Measurements from ENCODE around the gene APOO. TPM values are rescaled to one million over a fixed set of nuclear protein-coding genes. Genes with fewer than 3 reads are reported as not detected.

Gene APOO
- total RNA-seq, 1 experiment from 2014 or later = 42.3 TPM

GRCh38 chrX:23890933-23891332 is 16.8 kb downstream of the APOO start:
- Histone ChIP-seq H3K36me3 (ENCODE audit: low read depth) (no peaks in the 10 kb centered on the region), H3K79me2 (ENCODE audit: low read depth) (no peaks in the 10 kb centered on the region), H3K27ac (no peak overlapping the region), H3K9me2 (ENCODE audit: insufficient read depth) (no peaks in the 10 kb centered on the region), H3K4me3 (no peak overlapping the region), H3K9me3 (ENCODE audit: insufficient read depth, low read depth) (no peaks in the 10 kb centered on the region), H4K20me1 (ENCODE audit: insufficient read depth) (no peaks in the 10 kb centered on the region), H3F3A (ENCODE audit: insufficient read depth, low read depth) (no peaks in the 10 kb centered on the region), H3K27me3 (ENCODE audit: insufficient read depth, low read depth) (no peaks in the 10 kb centered on the region), H3K4me1 (replicated peaks; ENCODE audit: insufficient read depth) (no peaks in the 10 kb centered on the region), H3K4me2 (no peak overlapping the region), H2AFZ (no peak overlapping the region)
- TF ChIP-seq CTCF (conservative IDR thresholded peaks at IDR 0.05) (no peak), EZH2 (IDR thresholded peaks at IDR 0.05; ENCODE audit: low read depth) (no peak)
- POLR2A ChIA-PET (ENCODE audit: unreplicated experiment) = no interaction called here
- intact Hi-C loops (cut with micrococcal nuclease; ENCODE audit: unreplicated experiment) = no loop called here
- no peak for DNase-seq
- CTCF ChIA-PET = no interaction called here
- no TSS peak for BruUV-seq (replicated peaks)

DNA sequence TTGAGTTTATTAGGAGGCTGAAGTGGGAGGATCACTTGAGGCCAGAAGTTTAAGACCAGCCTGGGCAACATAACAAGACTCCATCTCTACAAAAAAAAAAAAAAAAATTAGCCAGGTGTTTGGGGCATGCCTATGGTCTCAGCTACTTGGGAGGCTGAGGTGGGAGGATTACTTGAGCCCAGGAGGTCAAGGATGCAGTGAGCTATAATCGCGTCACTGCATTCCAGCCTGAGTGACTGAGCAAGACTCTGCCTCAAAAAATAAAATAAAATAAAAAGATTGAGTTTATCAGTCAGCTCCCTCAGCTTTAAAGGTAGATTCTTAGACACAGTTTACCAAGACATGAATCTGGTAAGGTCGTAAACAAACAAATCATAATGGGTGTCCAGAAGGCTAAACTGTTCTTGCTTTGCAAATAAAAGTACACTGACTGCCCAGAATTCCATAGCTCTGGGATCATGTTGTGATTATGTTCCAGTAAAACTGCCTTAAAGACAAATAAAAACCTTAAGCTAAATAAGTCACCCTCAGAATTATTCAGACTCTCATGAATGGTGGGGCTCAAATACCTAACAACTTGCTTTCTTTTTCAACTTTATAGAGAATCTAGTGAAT is 18.7 kb downstream of the APOO start:
- Histone ChIP-seq H3K36me3 (ENCODE audit: low read depth) (no peaks in the 10 kb centered on the region), H3K9me3 (ENCODE audit: insufficient read depth, low read depth) (no peaks in the 10 kb centered on the region), H2AFZ (no peak overlapping the region), H4K20me1 (ENCODE audit: insufficient read depth) (no peaks in the 10 kb centered on the region), H3F3A (ENCODE audit: insufficient read depth, low read depth) (no peaks in the 10 kb centered on the region), H3K9me2 (ENCODE audit: insufficient read depth) (no peaks in the 10 kb centered on the region), H3K4me2 (0 out of 2 replicates have a peak overlapping the region, but pooled peaks have one; percentile 19), H3K4me3 (no peak overlapping the region), H3K27me3 (ENCODE audit: insufficient read depth, low read depth) (no peaks in the 10 kb centered on the region), H3K27ac (0 out of 2 replicates have a peak overlapping the region, but pooled peaks have one; percentile 27), H3K79me2 (ENCODE audit: low read depth) (no peaks in the 10 kb centered on the region), H3K4me1 (replicated peaks; ENCODE audit: insufficient read depth) (peaks cover 8% of the 10 kb centered on the region)
- POLR2A ChIA-PET (ENCODE audit: unreplicated experiment) = interaction anchor here (0.5 to 1.1 kb wide), 4 partner anchors 12 to 165 kb away, joined by 4 to 28 read pairs (median 6); no protein-coding TSS in a partner anchor
- CTCF ChIA-PET = interaction anchor here (0.6 to 0.7 kb wide), 3 partner anchors 64 to 129 kb away, joined by 3 to 11 read pairs (median 5); no protein-coding TSS in a partner anchor
- no TSS peak for BruUV-seq (replicated peaks)
- DNase-seq = no peak
- TF ChIP-seq CTCF (conservative IDR thresholded peaks at IDR 0.05) = no peak
- no peak for TF ChIP-seq EZH2 (IDR thresholded peaks at IDR 0.05; ENCODE audit: low read depth)
- intact Hi-C loops (cut with micrococcal nuclease; ENCODE audit: unreplicated experiment) = no loop called here

- Histone ChIP-seq H3K79me2 (ENCODE audit: low read depth) (no peaks in the 10 kb centered on the region), H3K27me3 (ENCODE audit: insufficient read depth, low read depth) (no peaks in the 10 kb centered on the region), H3K4me3 (no peak overlapping the region), H3K9me2 (ENCODE audit: insufficient read depth) (no peaks in the 10 kb centered on the region), H3K4me1 (replicated peaks; ENCODE audit: insufficient read depth) (peaks cover 14% of the 10 kb centered on the region), H3K36me3 (ENCODE audit: low read depth) (no peaks in the 10 kb centered on the region), H3K27ac (no peak overlapping the region), H3K4me2 (no peak overlapping the region), H4K20me1 (ENCODE audit: insufficient read depth) (no peaks in the 10 kb centered on the region), H3F3A (ENCODE audit: insufficient read depth, low read depth) (no peaks in the 10 kb centered on the region), H3K9me3 (ENCODE audit: insufficient read depth, low read depth) (no peaks in the 10 kb centered on the region), H2AFZ (no peak overlapping the region)
- TF ChIP-seq CTCF (conservative IDR thresholded peaks at IDR 0.05) (no peak), EZH2 (IDR thresholded peaks at IDR 0.05; ENCODE audit: low read depth) (no peak)
- intact Hi-C loops (cut with micrococcal nuclease; ENCODE audit: unreplicated experiment) = no loop called here
- BruUV-seq (replicated peaks) = no TSS peak
- POLR2A ChIA-PET (ENCODE audit: unreplicated experiment) = no interaction called here
- CTCF ChIA-PET = interaction anchor here (0.7 kb wide), 1 partner anchor 63 kb away, joined by 11 read pairs; no protein-coding TSS in a partner anchor
- no peak for DNase-seq
Observed at GRCh38 chrX:23887918-23888317, 19.8 kb downstream of the APOO start.

Measured in PC-9 (cell line).